H9 (cell line): ENCODE data around the gene CHSY3. TPM values are rescaled to one million over a fixed set of nuclear protein-coding genes. Genes with fewer than 3 reads are reported as not detected.

Experiments used
- DNase-seq: peaks from one replicate; pipeline ENCODE4 v3.0.0-alpha.2; 2017
- H2AFZ ChIP-seq: one replicate; pipeline ENCODE4 v1.6.1; 2013; ENCODE audit warnings: mild to moderate bottlenecking, low read length, control low read depth, moderate library complexity
- H2AK5ac ChIP-seq: 2 replicates; pipeline ENCODE4 v1.6.1; 2013; ENCODE audit warnings: low read length, control low read depth, mixed read lengths; ENCODE audit not compliant: insufficient read length
- H2BK120ac ChIP-seq: one replicate; pipeline ENCODE4 v1.6.1; 2013; ENCODE audit warnings: low read depth, mild to moderate bottlenecking, low read length, control low read depth, inconsistent platforms; ENCODE audit not compliant: poor library complexity, severe bottlenecking
- H2BK12ac ChIP-seq: 2 replicates; pipeline ENCODE4 v1.6.1; 2013; ENCODE audit warnings: low read length, control low read depth, mixed read lengths, low read depth; ENCODE audit not compliant: insufficient read length
- H2BK15ac ChIP-seq: 2 replicates; pipeline ENCODE4 v1.6.1; 2013; ENCODE audit warnings: low read depth, low read length, control low read depth
- H2BK20ac ChIP-seq: one replicate; pipeline ENCODE4 v1.6.1; 2013; ENCODE audit warnings: low read depth, mild to moderate bottlenecking, low read length, control low read depth, inconsistent platforms; ENCODE audit not compliant: poor library complexity, severe bottlenecking
- H2BK5ac ChIP-seq: 2 replicates; pipeline ENCODE4 v1.6.1; 2013; ENCODE audit warnings: low read length, control low read depth, mixed read lengths; ENCODE audit not compliant: insufficient read length
- H3K14ac ChIP-seq: 2 replicates; pipeline ENCODE4 v1.6.1; 2013; ENCODE audit warnings: low read length, control low read depth; ENCODE audit not compliant: insufficient read depth
- H3K18ac ChIP-seq: 2 replicates; pipeline ENCODE4 v1.6.1; 2013; ENCODE audit warnings: low read depth, mild to moderate bottlenecking, mixed read lengths, low read length, control low read depth; ENCODE audit not compliant: insufficient read length
- H3K23ac ChIP-seq: 2 replicates; pipeline ENCODE4 v1.6.1; 2013; ENCODE audit warnings: low read length, control low read depth, mixed read lengths, low read depth; ENCODE audit not compliant: insufficient read length
- H3K23me2 ChIP-seq: 2 replicates; pipeline ENCODE4 v1.6.1; 2013; ENCODE audit warnings: low read depth, mild to moderate bottlenecking, mixed read lengths, low read length, control low read depth; ENCODE audit not compliant: insufficient read length, poor library complexity, severe bottlenecking
- H3K27ac ChIP-seq: 2 replicates; pipeline ENCODE4 v1.5.1; 2013; ENCODE audit warnings: low read length, control low read depth, mixed read lengths, low read depth; ENCODE audit not compliant: insufficient read length
- H3K27me3 ChIP-seq: 2 replicates; pipeline ENCODE4 v1.6.1; 2013; ENCODE audit warnings: low read length, control low read depth, inconsistent platforms; ENCODE audit not compliant: insufficient read depth
- H3K4ac ChIP-seq: 2 replicates; pipeline ENCODE4 v1.6.1; 2013; ENCODE audit warnings: low read depth, mild to moderate bottlenecking, control low read depth, inconsistent platforms, low read length, moderate library complexity
- H3K4me1 ChIP-seq: 2 replicates; pipeline ENCODE4 v1.6.1; 2013; ENCODE audit warnings: low read length, control low read depth, inconsistent platforms; ENCODE audit not compliant: insufficient read depth
- H3K4me2 ChIP-seq: 2 replicates; pipeline ENCODE4 v1.6.1; 2013; ENCODE audit warnings: low read length, control low read depth, mixed read lengths; ENCODE audit not compliant: insufficient read length, insufficient read depth
- H3K56ac ChIP-seq: 2 replicates; pipeline ENCODE4 v1.6.1; 2013; ENCODE audit warnings: low read depth, mild to moderate bottlenecking, mixed read lengths, low read length, control low read depth; ENCODE audit not compliant: insufficient read length
- H3K79me1 ChIP-seq: 2 replicates; pipeline ENCODE4 v1.6.1; 2013; ENCODE audit warnings: low read depth, mild to moderate bottlenecking, moderate library complexity, low read length, control low read depth, inconsistent platforms; ENCODE audit not compliant: insufficient read depth, poor library complexity, severe bottlenecking
- H3K79me2 ChIP-seq: 2 replicates; pipeline ENCODE4 v1.6.1; 2013; ENCODE audit warnings: low read length, control low read depth, inconsistent platforms; ENCODE audit not compliant: insufficient read depth
- H3K9ac ChIP-seq: 2 replicates; pipeline ENCODE4 v1.6.1; 2013; ENCODE audit warnings: low read length, control low read depth, mixed read lengths; ENCODE audit not compliant: insufficient read length; ENCODE audit errors: extremely low read depth
- H3K9me3 ChIP-seq: one replicate; pipeline ENCODE4 v1.6.1; 2013; ENCODE audit warnings: low read depth, low read length, inconsistent platforms; ENCODE audit not compliant: control insufficient read depth
- H3T11ph ChIP-seq: one replicate; pipeline ENCODE4 v1.6.1; 2013; ENCODE audit warnings: mild to moderate bottlenecking, low read length, control low read depth, inconsistent platforms
- H4K20me1 ChIP-seq: one replicate; pipeline ENCODE4 v1.6.1; 2013; ENCODE audit not compliant: control insufficient read depth, insufficient read length, insufficient read depth
- H4K5ac ChIP-seq: 2 replicates; pipeline ENCODE4 v1.6.1; 2013; ENCODE audit warnings: low read depth, mild to moderate bottlenecking, mixed read lengths, low read length, control low read depth; ENCODE audit not compliant: insufficient read length
- H4K8ac ChIP-seq: replicated peaks from 2 replicates; pipeline ENCODE4 v1.6.1; 2013; ENCODE audit warnings: low read length, control low read depth, mixed read lengths, low read depth; ENCODE audit not compliant: insufficient read length
- H4K91ac ChIP-seq: 2 replicates; pipeline ENCODE4 v1.6.1; 2013; ENCODE audit warnings: low read depth, mild to moderate bottlenecking, moderate library complexity, mixed read lengths, low read length, control low read depth; ENCODE audit not compliant: insufficient read length
- H3K27ac Mint-ChIP-seq, 3 experiments: 2 replicates in 2 of 3; 3 replicates in 1 of 3; pipeline ENCODE4 v1.8.0; 2020 to 2021; ENCODE audit warnings: mixed read lengths in 3 of 3, mild to moderate bottlenecking in 1 of 3, moderate library complexity in 1 of 3
- H3K27me3 Mint-ChIP-seq: 2 replicates; pipeline ENCODE4 v1.8.0; 2021; ENCODE audit warnings: low read depth, mild to moderate bottlenecking, moderate library complexity, mixed read lengths
- H3K36me3 Mint-ChIP-seq, 3 experiments: 2 replicates in 2 of 3; 3 replicates in 1 of 3; pipeline ENCODE4 v1.8.0; 2020 to 2021; ENCODE audit warnings: low read depth in 3 of 3, mixed read lengths in 3 of 3; ENCODE audit not compliant: insufficient read depth in 1 of 3
- H3K4me1 Mint-ChIP-seq, 2 experiments: 2 replicates each; pipeline ENCODE4 v1.8.0; 2020; ENCODE audit warnings: mixed read lengths in 2 of 2
- H3K4me3 Mint-ChIP-seq, 2 experiments: 2 replicates in 1 of 2; 3 replicates in 1 of 2; pipeline ENCODE4 v1.8.0; 2020 to 2021; ENCODE audit warnings: mild to moderate bottlenecking in 2 of 2, mixed read lengths in 2 of 2, moderate library complexity in 1 of 2
- H3K9me3 Mint-ChIP-seq, 2 experiments: 2 replicates in 1 of 2; 3 replicates in 1 of 2; pipeline ENCODE4 v1.8.0; 2020; ENCODE audit warnings: mild to moderate bottlenecking in 2 of 2, mixed read lengths in 2 of 2, moderate library complexity in 1 of 2
- CTCF ChIP-seq: fragments of 200-600 bp; sonication (generic); conservative IDR thresholded peaks from 3 replicates; pipeline ENCODE4 v1.8.0; 2021; ENCODE audit warnings: antibody characterized with exemption, mild to moderate bottlenecking
- WGBS: extraction: QIAGEN DNeasy Blood & Tissue Kit; methylation state at CpG from one replicate; pipeline ENCODE4 v1.1.7; 2013; ENCODE audit warnings: missing lambda C conversion rate, low lambda C conversion rate, mixed read lengths; ENCODE audit not compliant: insufficient read length; ENCODE audit errors: extremely low coverage; 5-methylcytosine and 5-hydroxymethylcytosine counted together
- total RNA-seq: library from RNA; stranded (reverse); gene quantifications from 2 replicates; pipeline ENCODE4 v1.2.1, GENCODE V29; 2021

Gene CHSY3
- total RNA-seq, 1 experiment from 2014 or later, result 0.37 TPM

GRCh38 chr5:130023604-130024003, 119.3 kb downstream of the CHSY3 start:
- H4K91ac ChIP-seq, result no peak overlapping the region
- H3K4ac ChIP-seq, result no peak overlapping the region
- H4K8ac ChIP-seq, result no peak overlapping the region
- H3K14ac ChIP-seq, result no peak overlapping the region
- H3K23me2 ChIP-seq, result no peaks in the 10 kb centered on the region
- no peak for DNase-seq
- no peak overlapping the region for H3K18ac ChIP-seq
- TF ChIP-seq CTCF, result no peak
- Mint-ChIP-seq H3K27ac (no peak overlapping the region), H3K9me3 (no peaks in the 10 kb centered on the region), H3K27me3 (no peaks in the 10 kb centered on the region), H3K4me1 (peaks cover 2% of the 10 kb centered on the region in 2 experiments; a peak in 2 of 4 replicates), H3K4me3 (no peak overlapping the region), H3K36me3 (no peaks in the 10 kb centered on the region)
- no peak overlapping the region for H3K9ac ChIP-seq
- H3K4me2 ChIP-seq, result no peak overlapping the region
- WGBS, result no CpG with 5 or more reads among the region's 3 CpGs
- no peak overlapping the region for H2BK15ac ChIP-seq
- no peaks in the 10 kb centered on the region for H3K79me2 ChIP-seq
- no peaks in the 10 kb centered on the region for H3K27me3 ChIP-seq
- no peaks in the 10 kb centered on the region for H3K9me3 ChIP-seq
- no peak overlapping the region for H3K23ac ChIP-seq
- H2AK5ac ChIP-seq, result no peak overlapping the region
- no peak overlapping the region for H2BK5ac ChIP-seq
- no peaks in the 10 kb centered on the region for H3K79me1 ChIP-seq
- H4K20me1 ChIP-seq, result no peaks in the 10 kb centered on the region
- H3K27ac ChIP-seq, result no peak overlapping the region
- no peaks in the 10 kb centered on the region for H3K4me1 ChIP-seq
- H2BK20ac ChIP-seq, result no peak overlapping the region
- H4K5ac ChIP-seq, result no peak overlapping the region
- H3T11ph ChIP-seq, result no peak overlapping the region
- H3K56ac ChIP-seq, result no peak overlapping the region
- H2AFZ ChIP-seq, result no peak overlapping the region
- H2BK120ac ChIP-seq, result no peak overlapping the region
- H2BK12ac ChIP-seq, result no peak overlapping the region
